D721Med (cell line): ENCODE results near the gene DCUN1D4.

Experiments used
- DNase-seq: peaks from one replicate; pipeline ENCODE4 v3.0.0; 2011; ENCODE audit warnings: low spot score; ENCODE audit not compliant: insufficient read length
- FAIRE-seq: peaks from 2 replicates; lab custom pipeline; 2011; peaks lifted over from hg19 to GRCh38; lab: Jason Lieb, UNC
- CTCF ChIP-seq: IDR thresholded peaks from 2 replicates; pipeline ENCODE4 v1.5.1; 2012; ENCODE audit warnings: mild to moderate bottlenecking, control low read depth; ENCODE audit not compliant: insufficient read depth; ENCODE audit errors: missing control alignments

Gene DCUN1D4

GRCh38 chr4:51842554-51843308, at the start of gene DCUN1D4:
Gene DCUN1D4, plus strand, starts transcription at chr4:51843153. Its CDS starts 90 bp downstream, at chr4:51843243.
- no peak for FAIRE-seq
- DNase-seq: peak; percentile 97
- TF ChIP-seq CTCF: no peak

- no peak for TF ChIP-seq CTCF
- DNase-seq: no peak
Measured at GRCh38 chr4:51820443-51821234, 22.3 kb upstream of the DCUN1D4 start.

GRCh38 chr4:51825341-51825740, 17.6 kb upstream of the DCUN1D4 start:
- FAIRE-seq (no peak), DNase-seq (no peak)
- no peak for TF ChIP-seq CTCF

More at GRCh38 chr4:51820443-51821234, 22.3 kb upstream of the DCUN1D4 start:
- no peak for FAIRE-seq

- TF ChIP-seq CTCF: no peak
- DNase-seq: no peak
- no peak for FAIRE-seq
Measured at GRCh38 chr4:51830156-51830720, 12.7 kb upstream of the DCUN1D4 start.

GRCh38 chr4:51831133-51831532, 11.8 kb upstream of the DCUN1D4 start:
- TF ChIP-seq CTCF: peak; percentile 93
- FAIRE-seq: no peak
- no peak for DNase-seq

GRCh38 chr4:51833236-51833635, 9.7 kb upstream of the DCUN1D4 start:
- TF ChIP-seq CTCF: no peak
- no peak for FAIRE-seq
- no peak for DNase-seq
